DND-41 (cell line): ENCODE measurements around the gene WNK2.

Experiments used
- CTCF ChIP-seq: IDR thresholded peaks from 2 replicates; pipeline ENCODE4 v1.5.1; 2012; ENCODE audit warnings: borderline replicate concordance, low read length, moderate library complexity, mild to moderate bottlenecking; ENCODE audit not compliant: poor library complexity, severe bottlenecking; ENCODE audit errors: extremely low read depth
- EZH2 ChIP-seq: IDR thresholded peaks from 3 replicates; pipeline ENCODE4 v1.6.1; 2012; ENCODE audit warnings: borderline replicate concordance, low read depth, mild to moderate bottlenecking, moderate library complexity, low read length, inconsistent platforms; ENCODE audit not compliant: severe bottlenecking

GRCh38 chr9:93198117-93198837 is 14.3 kb downstream of the WNK2 start:
- no peak for TF ChIP-seq CTCF
- TF ChIP-seq EZH2: no peak
